HepG2 (cell line): Measurements from ENCODE around the gene ST6GALNAC2. TPM values are rescaled to one million over a fixed set of nuclear protein-coding genes. Genes with fewer than 3 reads are reported as not detected.
A peak's percentile ranks its signal among the peaks of the same experiment; 100 is the strongest.

Experiments
- ATAC-seq: fragments of 200-7000 bp; cut with Tn5 transposase; 3 replicates; pipeline ENCODE4 v1.9.1; 2020; ENCODE audit warnings: mild to moderate bottlenecking, moderate library complexity
- BruUV-seq: library from RNA; stranded (reverse); fragments of 400-500 nt; replicated peaks from 2 replicates; lab custom pipeline; 2021; lab: Mats Ljungman, UMichigan
- CTCF ChIA-PET: fragments of 300-600 bp; formaldehyde crosslinking; extraction: SDS; loops from one replicate; lab custom pipeline; 2021; ENCODE audit warnings: low total read pairs, inconsistent platforms, low intra/inter-chr PET ratio; lab: Yijun Ruan, JAX
- POLR2A ChIA-PET: fragments of 350-600 bp; sonication (Branson Sonifier 250); formaldehyde crosslinking; loops from one replicate; lab custom pipeline; 2020; ENCODE audit warnings: antibody characterized with exemption, inconsistent platforms; lab: Yijun Ruan, JAX
- DNase-seq: peaks from one replicate; pipeline ENCODE4 v3.0.0-alpha.2; 2015; ENCODE audit warnings: low spot score
- FAIRE-seq: peaks from 3 replicates; lab custom pipeline; 2011; peaks lifted over from hg19 to GRCh38; lab: Jason Lieb, UNC
- H2AFZ ChIP-seq: one replicate; pipeline ENCODE4 v1.6.1; 2011; ENCODE audit warnings: low read length, inconsistent platforms
- H3K27ac ChIP-seq: fragments of 300-600 bp; 3 replicates; pipeline ENCODE4 v1.8.0; 2011; ENCODE audit warnings: mixed run types, mild to moderate bottlenecking, mixed read lengths, low read length, inconsistent platforms; ENCODE audit not compliant: insufficient read depth; ENCODE audit errors: extremely low read length
- H3K27me3 ChIP-seq, 2 experiments: fragments of 200-600 bp in 1 of 2; 2 replicates in 1 of 2; 3 replicates in 1 of 2; pipeline versions ENCODE4 v1.6.0 to v1.8.0; 2011; ENCODE audit warnings: low read length in 2 of 2, mild to moderate bottlenecking in 2 of 2, moderate library complexity in 2 of 2, inconsistent platforms in 1 of 2; ENCODE audit not compliant: insufficient read depth in 2 of 2, control insufficient read depth in 1 of 2
- H3K36me3 ChIP-seq, 2 experiments: fragments of 200-600 bp in 1 of 2; replicated peaks in 1 of 2; 2 replicates in 1 of 2; 3 replicates in 1 of 2; pipeline versions ENCODE4 v1.5.1 to v1.8.0; 2011; ENCODE audit warnings: low read length in 2 of 2, inconsistent platforms in 1 of 2; ENCODE audit not compliant: insufficient read depth in 2 of 2, control insufficient read depth in 1 of 2
- H3K4me1 ChIP-seq: 2 replicates; pipeline ENCODE4 v1.5.1; 2012; ENCODE audit warnings: low read length, inconsistent platforms; ENCODE audit not compliant: insufficient read depth
- H3K4me2 ChIP-seq: 2 replicates; pipeline ENCODE4 v1.6.0; 2011; ENCODE audit warnings: low read depth, low read length, inconsistent platforms
- H3K4me3 ChIP-seq, 3 experiments: fragments of 200-600 bp in 1 of 3; sonication (generic), shearing (Covaris generic) in 1 of 3; replicated peaks in 1 of 3; 2 replicates each; pipeline ENCODE4 v1.5.1; 2011 to 2016; ENCODE audit warnings: low read length in 3 of 3, inconsistent platforms in 2 of 3, low read depth in 2 of 3, mild to moderate bottlenecking in 2 of 3, control low read depth in 1 of 3, mixed read lengths in 1 of 3; ENCODE audit not compliant: insufficient read depth in 1 of 3
- H3K79me2 ChIP-seq: one replicate; pipeline ENCODE4 v1.6.1; 2011; ENCODE audit warnings: low read length, inconsistent platforms; ENCODE audit not compliant: insufficient read depth
- H3K9ac ChIP-seq: 2 replicates; pipeline ENCODE4 v1.6.0; 2011; ENCODE audit warnings: mild to moderate bottlenecking, low read depth, low read length, inconsistent platforms; ENCODE audit not compliant: insufficient read depth
- H3K9me3 ChIP-seq: 2 replicates; pipeline ENCODE4 v1.5.1; 2012; ENCODE audit warnings: mild to moderate bottlenecking, low read length
- H4K20me1 ChIP-seq: 2 replicates; pipeline ENCODE4 v1.6.0; 2011; ENCODE audit warnings: inconsistent platforms, mild to moderate bottlenecking, low read length, moderate library complexity; ENCODE audit not compliant: insufficient read depth
- HDAC6 ChIP-seq: fragments of 200-600 bp; sonication (generic); IDR thresholded peaks from 2 replicates; pipeline ENCODE4 v1.7.0; 2017; ENCODE audit warnings: mild to moderate bottlenecking, antibody characterized with exemption, low read length, low read depth
- MAFK ChIP-seq, 2 experiments: IDR thresholded peaks in 1 of 2; conservative IDR thresholded peaks in 1 of 2; 2 replicates each; pipeline ENCODE4 v1.6.1; 2011; ENCODE audit warnings: improper control_type of control experiment in 2 of 2, low read length in 2 of 2
- MZF1 ChIP-seq: sonication (generic); formaldehyde crosslinking; IDR thresholded peaks from 2 replicates; pipeline ENCODE4 v1.8.1; 2023; ENCODE audit warnings: mild to moderate bottlenecking, missing genetic modification reagents, borderline replicate concordance
- NCOA5 ChIP-seq: sonication (generic); formaldehyde crosslinking; IDR thresholded peaks from 2 replicates; pipeline ENCODE4 v1.4.0; 2020; ENCODE audit warnings: missing genetic modification reagents
- SOX5 ChIP-seq: IDR thresholded peaks from 2 replicates; pipeline ENCODE4 v1.6.1; 2016; ENCODE audit warnings: borderline replicate concordance
- TIGD3 ChIP-seq: sonication (generic); formaldehyde crosslinking; IDR thresholded peaks from 2 replicates; pipeline ENCODE4 v1.5.1; 2020; ENCODE audit warnings: mild to moderate bottlenecking, missing genetic modification reagents, borderline replicate concordance
- ZBTB7A ChIP-seq: sonication (generic); formaldehyde crosslinking; IDR thresholded peaks from 2 replicates; pipeline ENCODE4 v1.8.0; 2022; ENCODE audit warnings: mild to moderate bottlenecking, missing genetic modification reagents
- WGBS: methylation state at CpG from one replicate; pipeline ENCODE4 v1.1.6; 2017; ENCODE audit warnings: low lambda C conversion rate; 5-methylcytosine and 5-hydroxymethylcytosine counted together
- in situ Hi-C: cut with HindIII; loops from 2 replicates; pipeline ENCODE4 v1.10.0; 2017; ENCODE audit warnings: low pct_unique_long_range_greater_than_20kb; ENCODE audit not compliant: extremely low pct_ligation_motif_present
- intact Hi-C: fragments of 100-400 bp; cut with micrococcal nuclease; formaldehyde crosslinking; loops from one replicate; pipeline ENCODE4 v1.10.0; 2022; ENCODE audit not compliant: unreplicated experiment
- polyA plus RNA-seq, 8 experiments: library from polyadenylated mRNA; depleted of rRNA in 3 of 8; stranded (reverse) in 7 of 8; unstranded in 1 of 8; fragments of >200 nt; fragmentation: Illumina TruSeq in 4 of 8; extraction: Trizol in 4 of 8; gene quantifications; 2 replicates each; pipeline versions ENCODE4 v1.2.1 to v1.2.3, GENCODE V29; 2011 to 2016; ENCODE audit warnings: low read depth in 4 of 8, missing spikeins in 1 of 8, mixed read lengths in 1 of 8; ENCODE audit not compliant: insufficient read depth in 1 of 8
- total RNA-seq, 5 experiments: library from RNA; depleted of rRNA; stranded (reverse); fragments of >200 nt; fragmentation: Illumina TruSeq; extraction: Trizol; gene quantifications; 2 replicates each; pipeline ENCODE4 v1.2.3, GENCODE V29; 2016; ENCODE audit warnings: low read depth in 1 of 5
- TF ChIP-seq, protein P1 (sequence below): sonication (generic); formaldehyde crosslinking; IDR thresholded peaks from 2 replicates; pipeline ENCODE4 v1.4.0; 2020; ENCODE audit warnings: missing genetic modification reagents, borderline replicate concordance

Gene ST6GALNAC2
- total and polyA plus RNA-seq, 2 of the 13 experiments (the other 11 are each of a cell fraction or from before 2014, with no cell fraction given) = 0.12 to 0.49 TPM

DNA sequence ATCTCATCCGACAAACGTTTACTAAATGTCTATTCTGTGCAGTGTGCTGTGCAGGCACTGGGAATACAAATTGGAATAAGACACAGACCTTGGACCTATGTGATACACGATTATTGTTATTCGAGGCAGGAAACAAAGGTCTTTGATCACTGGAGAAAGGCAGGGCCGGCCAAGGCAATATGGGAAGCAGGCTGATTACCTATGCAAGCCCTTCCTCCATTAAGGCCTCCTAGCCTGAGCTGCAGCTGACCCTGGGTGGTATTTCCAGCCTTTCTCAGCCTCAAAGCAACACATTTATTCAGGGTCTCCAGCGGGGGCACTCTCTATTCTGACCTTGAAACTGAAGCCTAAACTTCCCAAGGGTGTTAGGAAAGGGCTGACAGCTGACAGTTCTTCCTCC, 44.5 kb upstream of the ST6GALNAC2 start:
- CTCF ChIA-PET = no interaction called here
- Histone ChIP-seq H3K9me3 (no peaks in the 10 kb centered on the region), H4K20me1 (no peaks in the 10 kb centered on the region), H3K27me3 (peaks cover 0 to 2% of the 10 kb centered on the region in 2 experiments; a peak in 1 of 5 replicates), H3K27ac (no peak overlapping the region), H3K4me3 (no peak overlapping the region), H3K36me3 (no peaks in the 10 kb centered on the region), H3K9ac (no peak overlapping the region), H3K4me2 (no peak overlapping the region), H2AFZ (no peak overlapping the region), H3K4me1 (peaks cover 41% of the 10 kb centered on the region), H3K79me2 (no peaks in the 10 kb centered on the region)
- DNase-seq (no peak), ATAC-seq (no peak), FAIRE-seq (no peak)
- intact Hi-C loops = no loop called here
- in situ Hi-C loops = no loop called here
- no TSS peak for BruUV-seq
- TF ChIP-seq SOX5 (peak; percentile 34; the same call in 1 of the 2 replicates), TIGD3 (no peak)
- POLR2A ChIA-PET = interaction anchor here (2.0 kb wide), 1 partner anchor 41 kb away, joined by 8 read pairs; no protein-coding TSS in a partner anchor
- WGBS = 18% methylated on average over 6 of the region's 6 CpGs

- CTCF ChIA-PET = no interaction called here
- no peak for DNase-seq
These were observed 41.9 kb upstream of the ST6GALNAC2 start for GRCh38 chr17:76627510-76627909.

More at GRCh38 chr17:76627510-76627909, 41.9 kb upstream of the ST6GALNAC2 start:
- Histone ChIP-seq H3K36me3 (no peaks in the 10 kb centered on the region), H3K27ac (no peak overlapping the region), H3K4me1 (peaks cover 38% of the 10 kb centered on the region), H3K79me2 (no peaks in the 10 kb centered on the region), H3K9me3 (no peaks in the 10 kb centered on the region), H2AFZ (no peak overlapping the region), H3K4me2 (no peak overlapping the region), H4K20me1 (no peaks in the 10 kb centered on the region), H3K9ac (no peak overlapping the region), H3K4me3 (no peak overlapping the region), H3K27me3 (peaks cover 0 to 2% of the 10 kb centered on the region in 2 experiments; a peak in 1 of 5 replicates)
- POLR2A ChIA-PET = no interaction called here
- intact Hi-C loops = no loop called here
- ATAC-seq = no peak
- TF ChIP-seq, protein P1, sequence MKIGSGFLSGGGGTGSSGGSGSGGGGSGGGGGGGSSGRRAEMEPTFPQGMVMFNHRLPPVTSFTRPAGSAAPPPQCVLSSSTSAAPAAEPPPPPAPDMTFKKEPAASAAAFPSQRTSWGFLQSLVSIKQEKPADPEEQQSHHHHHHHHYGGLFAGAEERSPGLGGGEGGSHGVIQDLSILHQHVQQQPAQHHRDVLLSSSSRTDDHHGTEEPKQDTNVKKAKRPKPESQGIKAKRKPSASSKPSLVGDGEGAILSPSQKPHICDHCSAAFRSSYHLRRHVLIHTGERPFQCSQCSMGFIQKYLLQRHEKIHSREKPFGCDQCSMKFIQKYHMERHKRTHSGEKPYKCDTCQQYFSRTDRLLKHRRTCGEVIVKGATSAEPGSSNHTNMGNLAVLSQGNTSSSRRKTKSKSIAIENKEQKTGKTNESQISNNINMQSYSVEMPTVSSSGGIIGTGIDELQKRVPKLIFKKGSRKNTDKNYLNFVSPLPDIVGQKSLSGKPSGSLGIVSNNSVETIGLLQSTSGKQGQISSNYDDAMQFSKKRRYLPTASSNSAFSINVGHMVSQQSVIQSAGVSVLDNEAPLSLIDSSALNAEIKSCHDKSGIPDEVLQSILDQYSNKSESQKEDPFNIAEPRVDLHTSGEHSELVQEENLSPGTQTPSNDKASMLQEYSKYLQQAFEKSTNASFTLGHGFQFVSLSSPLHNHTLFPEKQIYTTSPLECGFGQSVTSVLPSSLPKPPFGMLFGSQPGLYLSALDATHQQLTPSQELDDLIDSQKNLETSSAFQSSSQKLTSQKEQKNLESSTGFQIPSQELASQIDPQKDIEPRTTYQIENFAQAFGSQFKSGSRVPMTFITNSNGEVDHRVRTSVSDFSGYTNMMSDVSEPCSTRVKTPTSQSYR (CRISPR knock-in tag) = no peak
- no peak for TF ChIP-seq NCOA5 (CRISPR knock-in tag)
- TF ChIP-seq ZBTB7A (CRISPR knock-in tag) = no peak
- TF ChIP-seq MAFK (conservative IDR thresholded peaks at IDR 0.05 in 1 of 2, IDR thresholded peaks at IDR 0.05 in 1 of 2; ENCODE audit: low read length in 2 of 2) = no peak
- TF ChIP-seq MZF1 (CRISPR knock-in tag) = no peak
- no peak for TF ChIP-seq HDAC6
- 78% methylated on average over 13 of the region's 13 CpGs for WGBS
- FAIRE-seq = no peak
- no TSS peak for BruUV-seq
- in situ Hi-C loops = loop anchor here (5.0 to 10.0 kb wide), 2 partner anchors 63 to 105 kb away; a partner anchor contains a TSS
